ENCODE results near the gene DYNLL1.
"Not testable (repeated sequence)": the region's sequence is repeated elsewhere in the genome, so short reads cannot be mapped to it uniquely, and the experiment has no call there.

DYNLL1 gene

GRCh38 chr12:120483621-120484020, 12.3 kb upstream of the DYNLL1 start:
- Histone ChIP-seq H3K4me1 (ENCODE audit: insufficient read depth, low read length) (peaks cover 16% of the 10 kb centered on the region), H2AFZ (ENCODE audit: low read depth, low read length) (no peak overlapping the region), H3K9me3 (ENCODE audit: low read length) (no peaks in the 10 kb centered on the region), H3K36me3 (ENCODE audit: insufficient read depth, low read length) (peaks cover 6% of the 10 kb centered on the region), H3K27me3 (ENCODE audit: insufficient read depth, low read length) (no peaks in the 10 kb centered on the region), H3K4me3 (ENCODE audit: low read length) (no peak overlapping the region)

GRCh38 chr12:120485961-120486881, 9.7 kb upstream of the DYNLL1 start:
- H3K9me3 ChIP-seq (ENCODE audit: low read length), result no peaks in the 10 kb centered on the region
- H2AFZ ChIP-seq (ENCODE audit: low read depth, low read length), result no peak overlapping the region
- no peaks in the 10 kb centered on the region for H3K27me3 ChIP-seq (ENCODE audit: insufficient read depth, low read length)
- peaks cover 12% of the 10 kb centered on the region for H3K36me3 ChIP-seq (ENCODE audit: insufficient read depth, low read length)
- H3K4me1 ChIP-seq (ENCODE audit: insufficient read depth, low read length), result peaks cover 8% of the 10 kb centered on the region
- no peak overlapping the region for H3K4me3 ChIP-seq (ENCODE audit: low read length)

DNA sequence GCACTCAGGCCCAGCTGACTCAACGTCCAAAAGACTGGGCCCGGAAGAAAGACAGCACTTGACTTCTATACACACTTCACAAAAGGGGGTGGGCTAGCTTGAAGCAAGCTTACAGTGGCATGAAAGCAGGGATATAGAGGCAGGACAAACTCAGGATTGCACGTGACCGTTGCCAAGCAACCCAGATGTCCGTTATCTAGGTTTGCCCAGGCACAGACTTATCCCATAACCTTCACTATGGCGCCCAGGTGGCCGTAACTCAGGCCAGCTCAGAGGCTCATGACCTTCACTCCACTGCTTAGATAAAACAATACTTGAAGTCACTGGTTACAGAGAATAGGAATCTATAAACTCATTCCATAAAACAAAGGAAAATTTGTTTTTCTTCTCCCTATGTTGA, 8.4 kb upstream of the DYNLL1 start:
- not testable (repeated sequence) for H3K4me1 ChIP-seq (ENCODE audit: insufficient read depth, low read length); H3K9me3 ChIP-seq (ENCODE audit: low read length); H2AFZ ChIP-seq (ENCODE audit: low read depth, low read length); H3K4me3 ChIP-seq (ENCODE audit: low read length); H3K27me3 ChIP-seq (ENCODE audit: insufficient read depth, low read length)
- H3K36me3 ChIP-seq (ENCODE audit: insufficient read depth, low read length), result peaks cover 17% of the 10 kb centered on the region

DNA sequence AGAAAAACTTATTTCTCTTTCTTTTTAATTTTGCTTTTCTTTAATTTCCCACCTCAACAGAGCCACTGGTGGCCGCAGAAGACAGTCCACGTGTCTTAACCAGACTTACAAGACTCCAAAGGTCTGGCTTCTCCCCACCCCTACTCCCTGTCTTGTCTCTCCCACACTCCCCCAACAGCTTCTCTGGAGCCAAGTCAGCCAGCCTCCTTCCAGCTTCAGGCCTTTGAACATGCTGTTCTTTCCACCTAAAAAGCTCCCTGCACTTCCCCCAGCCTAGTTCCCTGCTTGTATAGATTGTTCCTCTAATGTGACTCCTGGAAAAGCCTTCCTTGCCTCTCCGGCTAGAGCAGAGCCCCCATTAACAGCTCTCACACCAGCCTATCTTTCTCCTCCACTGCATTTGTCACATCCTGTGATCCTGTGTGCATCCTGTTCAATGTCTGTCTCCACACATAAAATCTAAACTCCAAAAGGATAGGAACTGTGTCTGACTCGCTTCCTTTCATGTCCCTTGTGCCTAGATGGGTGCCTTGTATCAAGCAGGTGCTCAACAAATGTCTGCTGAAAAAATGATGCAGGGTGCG, 7.8 kb upstream of the DYNLL1 start:
- Histone ChIP-seq H3K4me1 (ENCODE audit: insufficient read depth, low read length) (peaks cover 8% of the 10 kb centered on the region), H3K9me3 (ENCODE audit: low read length) (no peaks in the 10 kb centered on the region), H3K4me3 (ENCODE audit: low read length) (no peak overlapping the region), H2AFZ (ENCODE audit: low read depth, low read length) (no peak overlapping the region), H3K27me3 (ENCODE audit: insufficient read depth, low read length) (no peaks in the 10 kb centered on the region), H3K36me3 (ENCODE audit: insufficient read depth, low read length) (peaks cover 14% of the 10 kb centered on the region)

DNA sequence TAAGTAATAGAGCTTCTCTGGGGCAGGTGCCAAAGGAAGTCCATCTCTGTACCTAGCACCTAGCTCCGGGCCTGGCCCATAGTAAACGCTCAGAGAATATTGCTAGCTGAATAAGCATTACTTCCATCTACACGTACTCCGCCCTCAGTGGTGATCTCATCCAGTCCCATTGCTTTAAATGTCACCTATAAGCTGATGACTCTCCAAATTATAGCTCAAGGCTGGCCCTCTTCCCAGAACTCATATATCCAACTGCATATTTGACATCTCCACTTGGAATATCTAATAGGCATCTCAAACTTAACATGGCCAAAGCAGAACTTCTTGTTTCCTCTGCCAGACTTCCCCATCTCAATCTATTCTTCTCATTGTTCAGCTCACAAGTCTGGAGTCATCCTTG, 6.9 kb upstream of the DYNLL1 start:
- no peaks in the 10 kb centered on the region for H3K27me3 ChIP-seq (ENCODE audit: insufficient read depth, low read length)
- no peaks in the 10 kb centered on the region for H3K9me3 ChIP-seq (ENCODE audit: low read length)
- peaks cover 11% of the 10 kb centered on the region for H3K36me3 ChIP-seq (ENCODE audit: insufficient read depth, low read length)
- H3K4me1 ChIP-seq (ENCODE audit: insufficient read depth, low read length), result peaks cover 8% of the 10 kb centered on the region
- no peak overlapping the region for H3K4me3 ChIP-seq (ENCODE audit: low read length)
- H2AFZ ChIP-seq (ENCODE audit: low read depth, low read length), result no peak overlapping the region

- peaks cover 11% of the 10 kb centered on the region for H3K36me3 ChIP-seq (ENCODE audit: insufficient read depth, low read length)
- H3K4me3 ChIP-seq (ENCODE audit: low read length), result no peak overlapping the region
- no peaks in the 10 kb centered on the region for H3K9me3 ChIP-seq (ENCODE audit: low read length)
- no peak overlapping the region for H2AFZ ChIP-seq (ENCODE audit: low read depth, low read length)
- H3K4me1 ChIP-seq (ENCODE audit: insufficient read depth, low read length), result peaks cover 14% of the 10 kb centered on the region
- no peaks in the 10 kb centered on the region for H3K27me3 ChIP-seq (ENCODE audit: insufficient read depth, low read length)
These were observed 5.6 kb upstream of the DYNLL1 start for GRCh38 chr12:120490325-120490724.

- Histone ChIP-seq H3K27me3 (ENCODE audit: insufficient read depth, low read length) (no peaks in the 10 kb centered on the region), H3K36me3 (ENCODE audit: insufficient read depth, low read length) (peaks cover 11% of the 10 kb centered on the region), H2AFZ (ENCODE audit: low read depth, low read length) (no peak overlapping the region), H3K4me1 (ENCODE audit: insufficient read depth, low read length) (peaks cover 16% of the 10 kb centered on the region), H3K9me3 (ENCODE audit: low read length) (no peaks in the 10 kb centered on the region), H3K4me3 (ENCODE audit: low read length) (no peak overlapping the region)
These were observed 4.9 kb upstream of the DYNLL1 start for GRCh38 chr12:120490833-120491512.

DNA sequence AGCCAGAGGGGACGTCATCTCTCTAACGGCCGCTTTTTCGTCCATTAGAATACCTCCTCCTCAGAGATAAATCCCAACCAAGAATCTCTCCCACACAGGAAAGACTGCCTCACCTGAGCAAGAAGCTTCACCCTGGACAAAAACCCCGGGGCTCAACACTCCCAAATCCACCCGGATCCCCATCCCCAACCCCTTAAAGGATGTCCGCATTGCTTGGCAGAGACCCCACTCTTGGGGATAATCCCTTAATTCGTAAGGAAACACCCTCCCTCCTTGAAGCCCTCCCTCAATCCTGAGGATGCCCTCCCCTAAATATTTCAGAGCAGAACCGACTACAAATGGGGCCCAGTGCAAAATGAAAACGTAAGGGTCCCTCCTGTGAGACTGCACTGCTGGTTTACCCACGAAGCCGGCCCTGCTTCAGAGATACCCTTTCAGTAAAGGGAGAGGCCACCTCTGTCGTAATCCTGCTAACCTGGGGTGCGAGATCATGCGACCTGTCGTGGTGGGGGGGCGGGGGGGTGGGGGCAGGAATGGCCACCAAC, 655 bp upstream of the DYNLL1 start:
- Histone ChIP-seq H3K4me3 (ENCODE audit: low read length) (peak overlapping the region; percentile 87), H3K27me3 (ENCODE audit: insufficient read depth, low read length) (no peaks in the 10 kb centered on the region), H3K4me1 (ENCODE audit: insufficient read depth, low read length) (peaks cover 24% of the 10 kb centered on the region), H2AFZ (ENCODE audit: low read depth, low read length) (no peak overlapping the region), H3K9me3 (ENCODE audit: low read length) (no peaks in the 10 kb centered on the region), H3K36me3 (ENCODE audit: insufficient read depth, low read length) (peaks cover 34% of the 10 kb centered on the region)

GRCh38 chr12:120496413-120497340, 764 bp downstream of the DYNLL1 start:
- H2AFZ ChIP-seq (ENCODE audit: low read depth, low read length), result no peak overlapping the region
- H3K4me1 ChIP-seq (ENCODE audit: insufficient read depth, low read length), result peaks cover 24% of the 10 kb centered on the region
- H3K9me3 ChIP-seq (ENCODE audit: low read length), result no peaks in the 10 kb centered on the region
- H3K27me3 ChIP-seq (ENCODE audit: insufficient read depth, low read length), result no peaks in the 10 kb centered on the region
- H3K36me3 ChIP-seq (ENCODE audit: insufficient read depth, low read length), result peaks cover 36% of the 10 kb centered on the region
- peak overlapping the region; percentile 87 for H3K4me3 ChIP-seq (ENCODE audit: low read length)

- H2AFZ ChIP-seq (ENCODE audit: low read depth, low read length), result no peak overlapping the region
- no peaks in the 10 kb centered on the region for H3K9me3 ChIP-seq (ENCODE audit: low read length)
- no peaks in the 10 kb centered on the region for H3K27me3 ChIP-seq (ENCODE audit: insufficient read depth, low read length)
- peaks cover 36% of the 10 kb centered on the region for H3K36me3 ChIP-seq (ENCODE audit: insufficient read depth, low read length)
- peak overlapping the region; percentile 87 for H3K4me3 ChIP-seq (ENCODE audit: low read length)
- peaks cover 24% of the 10 kb centered on the region for H3K4me1 ChIP-seq (ENCODE audit: insufficient read depth, low read length)
These were observed 1.7 kb downstream of the DYNLL1 start for GRCh38 chr12:120497524-120498150.

- Histone ChIP-seq H2AFZ (ENCODE audit: low read depth, low read length) (no peak overlapping the region), H3K27me3 (ENCODE audit: insufficient read depth, low read length) (no peaks in the 10 kb centered on the region), H3K9me3 (ENCODE audit: low read length) (no peaks in the 10 kb centered on the region), H3K4me3 (ENCODE audit: low read length) (no peak overlapping the region), H3K4me1 (ENCODE audit: insufficient read depth, low read length) (peaks cover 24% of the 10 kb centered on the region), H3K36me3 (ENCODE audit: insufficient read depth, low read length) (peaks cover 46% of the 10 kb centered on the region)
These were observed 3.1 kb downstream of the DYNLL1 start for GRCh38 chr12:120498870-120499515.
